HG03378 (cell line): ENCODE results near the gene MVB12B.

Experiments used
- ATAC-seq: cut with Tn5 transposase; IDR thresholded peaks from one replicate; pipeline ENCODE4 v1.9.1; 2021; ENCODE audit warnings: mild to moderate bottlenecking, moderate library complexity; ENCODE audit not compliant: unreplicated experiment

Gene MVB12B

DNA sequence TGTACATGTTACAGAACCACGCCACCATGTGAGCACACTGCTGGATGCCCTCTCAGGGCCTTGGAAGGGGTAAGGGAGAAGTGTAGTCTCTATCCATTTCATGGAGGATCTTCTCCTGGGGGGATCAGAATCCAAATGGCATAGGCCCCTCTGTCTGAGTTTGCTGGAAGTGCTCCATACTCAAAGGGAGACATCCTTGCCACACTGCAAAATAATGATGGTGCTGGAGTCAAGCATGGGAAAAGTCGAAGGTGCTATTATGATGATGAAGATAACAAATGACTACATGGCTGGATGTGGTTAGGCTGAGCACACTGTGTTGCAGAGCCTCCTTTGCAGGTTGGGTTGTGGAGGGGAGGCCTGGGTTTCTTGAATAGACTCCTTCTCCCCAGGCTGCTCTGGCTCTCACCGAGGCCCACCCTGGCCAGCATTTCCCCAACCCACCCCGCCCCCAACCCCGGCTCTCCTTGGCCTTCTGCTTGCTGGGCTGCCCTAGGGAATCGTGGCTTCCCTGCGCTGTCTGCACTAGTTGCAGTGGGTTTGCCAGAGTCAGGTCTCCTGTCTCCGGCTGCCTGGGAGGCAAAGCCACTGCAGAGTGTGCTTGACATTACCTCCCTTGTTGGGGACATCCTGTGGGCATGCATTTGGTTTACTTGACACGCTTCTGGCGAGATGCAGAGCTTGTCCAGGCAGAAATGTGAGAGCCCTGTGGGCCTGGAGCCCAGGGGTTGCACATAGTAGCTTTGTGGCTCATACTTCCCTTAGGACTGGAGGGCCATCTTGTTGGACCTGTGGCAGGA, 3.0 kb downstream of the MVB12B start:
- no peak for ATAC-seq

DNA sequence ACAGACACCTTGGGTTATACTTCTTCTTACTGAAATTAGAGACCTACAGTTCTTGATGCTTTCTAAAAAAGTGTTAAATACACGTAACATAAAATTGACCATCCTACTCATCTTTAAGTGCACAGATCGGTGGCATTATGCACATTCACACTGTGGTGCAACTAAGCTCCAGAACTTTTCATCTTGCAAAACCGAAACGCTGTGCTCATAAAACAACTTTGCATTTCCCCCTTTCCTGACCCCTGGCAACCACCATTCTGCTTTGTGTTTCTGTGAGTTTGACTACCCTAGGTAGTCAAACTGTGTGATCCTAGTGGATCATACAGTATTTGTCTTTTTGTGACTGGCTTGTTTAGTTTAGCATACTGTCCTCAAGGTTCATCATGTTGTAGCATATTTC, 3.9 kb downstream of the MVB12B start:
- ATAC-seq, result no peak

DNA sequence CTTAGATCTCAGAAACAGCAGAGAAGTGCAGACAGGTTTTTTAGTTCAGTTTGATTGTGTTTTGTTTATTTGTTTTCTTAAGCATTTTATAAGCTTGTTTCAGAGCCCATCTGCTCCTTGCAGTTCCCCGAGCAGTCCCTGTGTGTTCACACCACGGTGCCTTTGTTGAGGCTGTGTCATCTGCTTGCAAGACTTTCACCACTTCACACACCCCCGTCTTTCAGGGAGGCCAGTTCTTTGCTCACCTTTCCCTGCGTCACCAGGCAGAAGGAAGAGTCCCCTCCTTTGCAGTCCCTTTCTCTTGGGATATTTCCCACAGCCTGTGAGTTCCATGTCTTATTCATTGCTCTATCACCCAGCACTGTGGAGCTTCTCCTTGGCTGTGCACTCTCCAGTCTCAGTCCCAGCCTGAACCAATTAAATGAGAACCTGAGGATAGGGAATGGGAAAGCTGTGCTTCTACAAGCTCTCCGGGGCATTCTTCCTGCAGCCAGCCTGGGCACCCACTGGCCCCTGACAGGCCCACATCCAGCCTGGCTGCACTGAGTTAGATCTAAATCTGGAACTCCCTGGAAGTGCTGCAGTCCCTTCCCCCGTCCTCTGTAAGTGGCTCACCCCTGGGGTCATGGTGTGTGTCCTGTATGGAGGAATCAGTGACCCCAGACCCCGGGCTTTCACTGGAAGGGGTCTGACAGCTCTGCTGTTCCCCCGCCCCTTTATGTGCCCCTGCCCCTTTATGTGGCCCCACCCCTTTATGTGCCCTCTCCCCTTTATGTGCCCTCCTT, 5.5 kb downstream of the MVB12B start:
- ATAC-seq, result no peak

DNA sequence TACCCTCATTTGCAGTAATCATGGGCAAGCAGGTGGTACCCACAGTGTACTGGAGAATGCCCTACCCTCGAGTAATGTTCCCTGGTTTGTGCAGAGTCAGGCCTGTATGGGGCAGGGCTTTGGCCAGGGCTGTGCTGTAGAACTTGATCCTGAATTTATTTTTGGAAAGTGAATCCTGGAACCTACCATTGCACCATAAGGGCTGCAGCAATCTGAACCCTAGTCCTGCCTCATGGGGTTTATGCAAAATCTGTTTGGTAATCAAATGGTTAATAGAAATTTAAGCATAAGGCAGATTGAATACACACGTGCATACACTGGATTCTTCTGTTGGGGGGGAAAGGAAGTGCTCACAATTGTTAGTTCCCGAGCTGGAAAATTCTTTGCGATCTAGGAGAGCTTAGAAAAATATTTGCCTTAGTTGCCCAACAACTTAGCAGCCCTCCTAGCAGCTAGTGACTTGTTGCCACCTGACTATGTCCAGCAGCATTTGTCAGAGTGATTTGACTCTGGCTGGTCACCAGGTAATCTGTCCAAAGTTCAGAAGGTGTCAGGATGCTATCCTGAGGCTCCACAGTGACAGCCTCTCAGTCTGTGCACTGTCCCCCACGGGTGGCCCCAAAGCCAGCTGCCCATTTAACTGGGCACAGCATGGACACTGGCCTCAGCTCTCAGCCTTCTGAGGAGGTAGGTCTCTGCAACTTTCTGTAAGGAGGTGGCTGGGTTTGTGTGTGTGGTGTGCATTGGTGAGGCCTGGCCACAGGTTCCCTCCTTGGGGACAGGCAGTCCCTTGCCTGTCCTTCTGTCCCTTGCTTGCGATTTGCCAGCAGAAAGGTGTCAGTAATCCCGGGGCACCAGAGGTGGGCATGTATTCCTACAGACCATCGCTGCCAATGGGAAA, 8.3 kb downstream of the MVB12B start:
- ATAC-seq, result no peak

DNA sequence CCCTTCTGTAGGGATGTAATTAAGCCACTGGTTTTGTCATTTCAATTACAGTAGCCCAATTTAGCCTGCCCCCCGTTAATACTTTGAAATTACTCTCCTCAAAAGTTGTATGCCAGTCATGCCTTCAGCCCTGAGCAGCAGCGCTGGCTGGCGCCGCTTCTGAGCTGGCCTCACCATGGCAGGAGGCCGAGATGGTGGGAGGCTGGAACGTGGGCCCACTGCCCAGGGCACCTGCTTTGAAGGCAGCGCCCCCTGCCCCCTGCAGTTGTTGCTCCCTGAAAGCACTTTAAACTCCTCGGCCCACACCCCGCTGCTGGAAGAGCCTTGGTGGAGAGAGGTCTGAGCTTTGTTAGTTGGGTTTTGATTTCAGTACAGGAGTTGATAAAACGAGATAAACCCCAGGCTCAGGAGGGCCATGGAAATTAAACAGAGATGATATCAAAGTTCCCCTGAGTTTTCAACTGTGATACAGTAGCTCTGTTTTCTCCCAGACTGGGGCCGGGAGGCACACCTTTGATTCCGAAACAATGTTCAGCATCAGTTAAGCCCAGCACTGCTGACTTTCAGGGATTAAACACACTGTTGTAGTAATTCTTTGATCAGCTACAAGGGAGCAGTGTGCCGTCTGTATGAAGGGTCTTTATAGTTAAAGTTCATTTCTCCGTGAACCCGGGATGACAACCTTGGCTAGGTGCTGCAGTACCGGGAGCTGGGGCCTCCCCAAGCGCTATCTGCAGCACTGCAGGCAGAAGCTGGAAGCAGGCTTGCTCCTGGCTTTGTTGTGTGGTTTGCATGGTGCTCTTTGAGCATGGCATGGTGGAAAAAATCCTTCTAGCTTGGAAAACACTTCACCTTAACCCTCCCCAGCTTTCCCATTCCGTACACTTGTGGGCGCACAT, 9.5 kb downstream of the MVB12B start:
- ATAC-seq, result no peak

DNA sequence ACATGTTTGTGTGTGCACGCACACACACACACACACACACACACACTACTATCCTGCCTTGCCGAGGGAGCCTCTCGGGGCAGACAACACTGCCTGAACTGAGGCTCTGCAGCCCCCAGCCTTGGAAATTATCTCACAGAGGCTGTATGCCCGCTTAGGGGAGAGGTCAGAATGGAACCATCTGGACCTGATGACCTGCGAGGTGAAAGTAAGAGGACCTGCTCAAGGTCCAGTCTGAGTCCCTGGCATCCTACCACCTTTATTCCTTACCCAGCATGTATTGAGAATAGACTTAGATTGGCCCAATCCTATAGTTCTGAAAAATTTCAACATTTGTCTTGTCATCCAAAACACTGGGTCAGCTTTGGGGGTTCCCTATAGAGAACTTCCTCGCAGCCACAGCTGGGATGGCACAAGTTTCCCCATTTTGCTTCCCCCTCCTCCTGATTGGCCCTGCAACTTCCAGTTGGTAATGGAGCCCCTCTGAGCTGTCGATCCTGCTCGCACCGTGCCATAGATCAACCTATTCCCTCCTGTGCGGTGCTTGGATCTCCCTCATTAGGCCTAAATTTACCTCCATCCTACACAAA, 10.2 kb downstream of the MVB12B start:
- no peak for ATAC-seq

DNA sequence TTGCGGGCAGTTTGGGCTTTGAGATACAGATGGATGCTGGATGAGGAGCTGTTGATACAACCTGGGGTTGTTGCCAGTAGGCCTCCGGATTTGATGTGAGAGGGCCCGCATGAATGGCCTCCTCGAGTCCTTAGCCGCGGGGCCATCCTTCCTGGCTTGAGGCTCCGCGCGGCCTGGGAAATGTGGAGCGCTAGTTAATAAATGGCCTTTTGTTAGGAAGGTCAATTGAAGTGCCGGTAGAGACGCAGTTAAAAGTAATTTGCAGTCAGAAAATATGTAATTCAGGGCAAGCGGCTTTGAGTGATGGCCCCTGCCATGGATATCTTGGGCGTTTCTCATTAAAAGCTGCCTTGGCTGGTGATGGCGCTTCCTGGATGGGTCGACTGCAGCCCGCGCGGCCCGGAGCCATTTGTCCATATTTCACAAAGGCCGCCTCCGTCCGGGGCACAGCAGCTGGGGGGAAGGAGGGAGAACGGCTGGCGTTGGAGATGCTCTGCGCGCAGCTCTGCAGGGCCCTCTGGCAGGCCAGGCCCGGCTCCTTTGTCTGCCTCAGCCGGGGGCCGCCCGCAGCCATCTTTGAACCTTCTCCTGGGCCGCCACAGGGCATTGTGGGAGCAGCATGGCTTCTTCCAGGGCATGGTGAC, 11.2 kb downstream of the MVB12B start:
- no peak for ATAC-seq

DNA sequence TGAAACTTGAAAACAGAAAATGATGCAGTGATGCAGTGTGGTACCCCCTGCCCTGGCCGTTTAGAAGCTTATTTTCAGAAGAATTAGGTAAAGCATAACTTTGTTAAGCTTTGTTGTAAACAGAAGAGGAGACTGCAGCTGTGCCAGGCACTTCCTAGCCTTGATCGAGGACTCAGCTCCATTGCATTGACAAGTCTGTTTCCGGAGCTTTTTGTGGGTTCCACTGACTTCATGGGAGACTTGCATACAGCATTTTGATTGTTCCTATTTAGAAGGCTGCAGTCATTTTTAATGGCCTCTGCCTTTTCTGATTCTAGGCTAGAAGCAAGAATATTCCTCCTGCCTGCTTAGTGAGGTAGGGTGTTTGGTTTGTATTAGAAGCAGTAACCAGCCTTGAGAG, 12.3 kb downstream of the MVB12B start:
- ATAC-seq, result no peak

DNA sequence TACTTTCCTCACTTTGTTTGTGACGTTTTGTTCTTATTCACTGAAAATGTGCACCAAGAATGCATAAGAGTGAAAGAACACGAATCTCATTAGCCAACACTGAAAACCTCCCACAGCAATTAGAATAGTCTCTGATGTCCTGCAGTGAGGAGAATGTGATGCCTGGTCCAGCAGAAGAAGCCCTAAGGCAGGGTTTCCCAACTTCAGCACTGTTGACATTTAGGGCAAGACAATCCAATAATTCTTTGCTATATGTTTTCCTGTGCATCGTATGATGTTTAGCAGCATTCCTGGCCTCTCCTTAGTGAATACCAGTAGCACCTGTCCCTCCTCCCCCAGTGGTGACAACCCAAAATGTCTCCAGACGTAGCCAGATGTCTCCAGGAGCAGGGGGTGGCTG, 14.8 kb downstream of the MVB12B start:
- no peak for ATAC-seq

DNA sequence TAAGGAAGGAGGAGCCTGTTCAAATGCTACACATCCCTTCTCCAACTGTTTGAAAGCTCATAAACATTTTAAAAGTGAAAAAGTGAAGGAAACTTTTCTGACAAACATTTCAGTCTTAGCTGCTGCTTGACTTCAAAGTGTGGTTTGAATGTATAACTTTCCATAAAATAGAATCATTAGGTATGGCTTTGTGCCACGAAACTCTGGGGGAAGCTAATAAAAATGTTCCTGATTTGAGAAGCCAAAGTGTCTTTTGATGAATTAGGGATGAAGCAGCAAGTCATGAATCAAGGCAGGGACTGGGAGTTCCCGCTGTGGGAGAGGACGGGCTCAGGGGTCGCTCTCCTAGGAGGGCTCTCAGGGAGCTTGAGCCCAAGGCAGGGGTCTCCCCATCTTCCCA, 15.3 kb downstream of the MVB12B start:
- ATAC-seq, result no peak

DNA sequence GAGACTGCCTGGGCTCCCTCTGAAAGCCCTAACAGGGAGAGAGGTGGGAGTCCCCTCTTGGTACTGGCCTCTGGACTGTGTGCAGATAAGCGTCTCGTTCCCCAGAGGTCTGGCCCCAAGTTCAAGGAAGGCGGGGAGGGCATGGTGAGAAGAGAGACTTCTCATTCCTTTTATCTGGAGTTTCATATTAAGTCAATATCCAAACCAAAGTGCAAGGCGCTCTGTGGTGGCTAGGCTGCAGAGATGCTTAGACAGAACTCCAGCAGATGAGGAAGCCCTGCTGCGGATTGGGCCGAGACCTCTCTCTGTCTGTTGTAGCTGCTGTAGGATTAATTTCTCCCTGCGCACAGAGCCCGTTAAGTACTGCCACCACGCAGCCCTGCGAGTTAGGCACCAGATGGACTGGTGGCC, 16.0 kb downstream of the MVB12B start:
- ATAC-seq, result no peak

DNA sequence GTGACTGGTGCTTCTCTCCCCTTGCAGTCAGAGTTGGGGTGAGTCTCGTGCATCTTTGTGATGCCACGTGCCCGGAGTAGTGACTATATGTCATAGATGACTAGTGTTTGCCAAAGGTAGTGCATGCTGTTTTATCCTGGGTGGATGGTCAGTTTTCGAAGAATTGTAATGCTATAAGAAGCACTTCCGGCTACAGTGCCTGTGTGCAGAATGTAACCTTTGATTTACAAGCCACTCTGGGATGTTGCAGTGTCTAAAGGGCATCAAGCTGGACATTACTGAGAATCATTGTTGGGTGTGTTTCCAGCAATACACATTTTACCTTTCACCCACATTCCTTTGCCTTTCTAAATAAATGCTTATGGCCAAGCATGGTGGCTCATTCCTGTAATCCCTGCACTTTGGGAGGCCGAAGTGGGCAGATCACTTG, 16.7 kb downstream of the MVB12B start:
- no peak for ATAC-seq

DNA sequence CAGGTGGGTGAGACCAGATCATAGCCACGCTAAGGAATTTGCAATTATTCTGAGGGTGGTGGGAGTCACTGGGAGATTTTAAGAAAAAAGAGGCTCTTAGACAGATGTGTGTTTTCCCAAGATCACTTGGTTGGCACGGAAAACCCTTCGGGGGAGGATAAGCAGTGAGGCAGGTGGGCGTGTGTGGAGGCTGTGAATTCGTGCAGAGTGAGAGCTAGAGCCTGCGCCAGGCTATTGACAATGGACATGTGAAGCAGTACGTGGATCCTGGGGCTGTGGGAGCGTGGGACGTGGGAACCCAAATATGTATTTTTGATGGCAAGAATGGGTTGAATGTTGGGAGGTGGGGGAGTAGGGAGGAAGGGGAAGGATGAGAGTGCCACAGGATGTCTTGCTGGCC, 19.4 kb downstream of the MVB12B start:
- no peak for ATAC-seq

DNA sequence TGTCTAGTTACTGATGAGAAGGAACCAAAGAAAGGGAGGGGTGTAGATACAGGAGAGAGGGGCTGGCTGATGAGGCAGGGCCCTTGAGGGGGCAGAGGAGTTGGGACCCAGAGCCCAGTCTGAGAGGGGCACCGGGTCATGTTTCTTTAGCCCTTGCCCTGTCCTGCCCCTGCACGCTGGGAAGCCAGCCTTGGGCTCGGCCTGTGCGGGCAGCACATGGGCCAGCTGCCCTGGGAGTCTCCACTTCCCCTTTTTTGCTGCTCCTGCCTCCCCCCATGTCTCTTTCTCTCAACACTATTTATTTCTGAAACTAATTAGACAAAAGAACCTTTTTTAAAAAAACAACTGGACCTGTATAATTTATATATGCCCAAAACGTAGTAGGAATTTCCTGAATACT, 20.5 kb downstream of the MVB12B start:
- no peak for ATAC-seq

DNA sequence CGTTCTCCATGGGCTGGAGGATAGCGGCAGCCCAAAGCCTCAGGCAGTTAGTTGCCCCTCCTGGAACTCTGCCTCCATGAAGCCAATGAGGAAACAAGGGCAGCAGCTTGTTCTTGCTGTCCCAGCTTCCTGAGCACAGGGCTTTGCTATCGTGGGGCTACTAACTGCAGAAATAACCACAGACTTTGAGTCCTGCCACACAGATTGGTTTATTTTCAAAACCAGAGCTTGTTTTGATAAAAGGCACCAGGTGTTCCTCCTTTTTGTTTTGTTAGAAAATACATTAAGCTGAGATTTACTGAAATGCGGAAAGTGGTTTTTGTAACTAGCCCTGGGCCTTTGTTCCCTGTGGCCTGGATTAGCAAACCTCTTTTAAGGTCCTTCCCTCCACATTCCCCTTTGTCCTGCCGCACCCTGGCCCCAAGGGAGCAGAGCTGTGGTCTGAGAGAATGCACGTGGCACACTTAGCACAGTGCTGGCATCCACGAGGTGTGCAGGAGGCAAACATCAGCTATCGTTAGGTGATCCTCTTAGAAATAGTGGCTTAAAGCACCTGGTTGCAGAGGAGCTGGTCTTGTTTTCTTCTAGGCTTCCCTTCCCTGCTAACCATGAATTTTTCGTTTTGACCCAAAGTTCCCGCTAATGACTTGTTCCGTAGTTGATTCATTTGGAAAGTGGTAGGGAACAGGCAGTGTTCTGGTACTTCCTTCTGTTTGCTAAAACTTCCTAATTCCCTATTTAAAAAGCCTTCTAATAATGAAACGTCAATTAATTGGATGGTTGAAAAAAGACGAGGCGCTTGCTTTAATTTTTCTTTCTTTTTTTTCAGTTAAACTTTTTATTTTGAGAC, 21.5 kb downstream of the MVB12B start:
- ATAC-seq, result no peak

DNA sequence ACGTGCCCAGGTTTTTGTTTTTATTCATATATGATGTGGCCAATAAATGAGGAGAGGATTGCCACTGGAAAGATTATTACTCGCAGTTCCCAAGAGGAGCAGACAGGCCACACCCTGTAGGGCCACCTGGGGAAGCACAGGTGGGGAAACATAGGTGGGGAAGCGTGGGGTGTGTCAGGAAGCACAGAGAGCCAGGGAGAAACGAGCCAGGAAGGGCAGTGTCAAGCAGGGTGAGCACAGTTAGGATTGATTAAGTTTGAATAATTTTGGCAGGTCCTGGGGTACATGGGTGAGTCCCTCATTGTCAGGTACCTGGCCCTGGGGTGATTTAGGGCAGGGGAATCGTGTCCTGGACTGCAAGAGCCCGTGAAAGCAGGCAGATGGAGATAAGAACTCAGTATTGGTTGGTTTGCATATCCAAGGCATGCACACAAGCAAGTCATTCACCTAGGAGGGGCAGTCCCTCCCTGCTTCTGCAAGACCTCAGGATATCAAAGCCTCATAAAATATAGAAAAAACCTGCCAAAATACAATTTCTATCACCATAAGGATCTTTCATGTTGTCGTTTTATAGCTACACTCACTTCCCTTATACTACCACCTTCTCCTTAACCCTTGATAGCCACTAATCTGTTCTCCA, 22.4 kb downstream of the MVB12B start:
- ATAC-seq, result no peak

DNA sequence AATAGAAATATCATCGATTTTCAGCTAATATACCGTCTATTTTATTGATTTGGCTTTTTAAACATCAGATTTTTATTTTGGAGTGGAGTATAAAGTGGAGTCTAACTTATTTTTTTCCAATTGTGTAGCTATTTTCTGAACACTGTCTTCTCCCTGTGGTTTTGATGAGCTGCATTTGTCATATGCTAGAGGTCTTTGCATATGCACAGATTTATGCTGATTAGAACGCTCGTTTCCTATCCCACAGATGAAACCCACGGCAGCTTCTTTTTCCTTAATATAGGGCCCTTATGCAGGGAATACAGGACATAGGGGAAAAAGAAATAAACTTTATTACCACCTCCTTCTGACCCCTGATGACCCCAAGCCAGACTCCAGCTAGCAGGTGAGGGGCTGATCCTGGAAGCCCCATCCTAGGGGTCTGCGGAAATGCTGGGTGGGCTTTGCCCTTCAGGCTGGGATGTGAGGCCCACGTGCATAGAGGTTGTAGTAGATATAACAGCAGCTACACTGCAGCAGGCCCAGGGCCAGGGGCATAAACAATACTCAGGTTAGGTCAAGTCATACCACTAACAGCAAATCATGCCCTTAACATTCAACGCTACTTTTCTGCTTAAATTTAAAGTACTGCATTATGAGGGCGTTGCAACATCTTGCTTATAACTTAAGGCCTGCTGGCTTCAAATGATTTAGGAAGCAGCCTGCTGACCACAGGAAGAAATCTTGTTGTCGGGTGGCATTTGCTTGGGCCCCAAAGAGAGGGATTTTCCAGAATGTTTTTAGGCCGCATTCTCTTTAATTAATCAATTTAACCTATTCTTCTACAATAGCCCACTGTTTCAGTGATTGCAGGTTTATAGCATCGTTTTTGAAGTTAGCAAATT, 28.5 kb downstream of the MVB12B start:
- ATAC-seq, result no peak
